ENCODE data around the gene AKR1E2.

DNA sequence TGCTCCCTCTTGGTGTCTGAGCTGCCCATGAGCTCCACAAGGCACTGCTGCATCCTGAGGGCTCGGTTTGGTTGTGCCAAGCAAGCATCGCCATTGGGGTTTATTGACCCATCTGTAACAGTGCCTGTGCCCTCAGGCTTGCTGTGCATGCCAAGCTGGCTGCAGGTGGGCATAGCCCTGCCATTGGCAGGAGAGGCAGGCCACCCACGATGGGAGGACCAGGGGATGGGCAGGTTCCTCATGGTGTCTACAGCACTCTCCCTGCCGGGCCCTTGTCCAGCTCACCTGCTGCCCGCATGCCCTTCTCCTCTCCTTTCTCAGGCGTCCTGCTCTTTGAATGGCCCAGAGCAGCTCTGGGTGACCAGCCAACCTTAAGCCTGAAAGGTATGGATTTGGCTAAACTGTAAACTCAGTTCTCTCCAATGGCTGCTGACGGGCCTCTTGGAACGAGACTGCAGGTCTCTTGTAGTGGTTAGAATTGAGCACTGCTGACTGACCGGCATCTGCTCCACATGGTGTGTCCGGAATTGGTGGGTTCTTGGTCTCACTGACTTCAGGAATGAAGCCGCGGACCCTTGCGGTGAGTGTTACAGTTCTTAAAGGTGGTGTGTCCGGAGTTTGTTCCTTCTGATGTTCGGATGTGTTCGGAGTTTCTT is 17.6 kb downstream of the AKR1E2 start:
- TF ChIP-seq, protein P1, sequence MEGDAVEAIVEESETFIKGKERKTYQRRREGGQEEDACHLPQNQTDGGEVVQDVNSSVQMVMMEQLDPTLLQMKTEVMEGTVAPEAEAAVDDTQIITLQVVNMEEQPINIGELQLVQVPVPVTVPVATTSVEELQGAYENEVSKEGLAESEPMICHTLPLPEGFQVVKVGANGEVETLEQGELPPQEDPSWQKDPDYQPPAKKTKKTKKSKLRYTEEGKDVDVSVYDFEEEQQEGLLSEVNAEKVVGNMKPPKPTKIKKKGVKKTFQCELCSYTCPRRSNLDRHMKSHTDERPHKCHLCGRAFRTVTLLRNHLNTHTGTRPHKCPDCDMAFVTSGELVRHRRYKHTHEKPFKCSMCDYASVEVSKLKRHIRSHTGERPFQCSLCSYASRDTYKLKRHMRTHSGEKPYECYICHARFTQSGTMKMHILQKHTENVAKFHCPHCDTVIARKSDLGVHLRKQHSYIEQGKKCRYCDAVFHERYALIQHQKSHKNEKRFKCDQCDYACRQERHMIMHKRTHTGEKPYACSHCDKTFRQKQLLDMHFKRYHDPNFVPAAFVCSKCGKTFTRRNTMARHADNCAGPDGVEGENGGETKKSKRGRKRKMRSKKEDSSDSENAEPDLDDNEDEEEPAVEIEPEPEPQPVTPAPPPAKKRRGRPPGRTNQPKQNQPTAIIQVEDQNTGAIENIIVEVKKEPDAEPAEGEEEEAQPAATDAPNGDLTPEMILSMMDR (IDR thresholded peaks at IDR 0.05), result no peak
- TF ChIP-seq POLR2A (IDR thresholded peaks at IDR 0.05), result no peak

Measured in testis (tissue), 2 donors.